Testis (tissue), 3 donors: Measurements from ENCODE around the gene HAX1. TPM values are rescaled to one million over a fixed set of nuclear protein-coding genes. Genes with fewer than 3 reads are reported as not detected.

ENCODE experiments used
- DNase-seq: peaks from one replicate; pipeline ENCODE4 v3.0.0-alpha.2; 2019
- H3K27ac ChIP-seq, 2 donors: fragments of 200-600 bp; sonication (generic); one replicate each; pipeline ENCODE4 v1.5.1; 2019
- H3K27me3 ChIP-seq: fragments of 200-600 bp; sonication (generic); one replicate; pipeline ENCODE4 v1.5.1; 2019
- H3K36me3 ChIP-seq: fragments of 200-600 bp; sonication (generic); one replicate; pipeline ENCODE4 v1.5.1; 2017; ENCODE audit warnings: low read depth; ENCODE audit errors: missing control alignments
- H3K4me1 ChIP-seq: fragments of 200-600 bp; sonication (generic); one replicate; pipeline ENCODE4 v1.5.1; 2019
- H3K4me3 ChIP-seq, 2 donors: fragments of 200-600 bp; sonication (generic); one replicate each; pipeline ENCODE4 v1.5.1; 2017 to 2019
- H3K9me3 ChIP-seq: fragments of 200-600 bp; sonication (generic); one replicate; pipeline ENCODE4 v1.5.1; 2017
- POLR2A ChIP-seq: fragments of 450-650 bp; IDR thresholded peaks from one replicate; pipeline ENCODE4 v1.6.1; 2017; ENCODE audit warnings: antibody characterized with exemption, mild to moderate bottlenecking, moderate library complexity
- whole genome bisulfite sequencing, 2 donors: methylation state at CpG; one replicate each; pipeline ENCODE4 v1.1.5; 2018; 5-methylcytosine and 5-hydroxymethylcytosine counted together
- intact Hi-C: fragments of 100-400 bp; cut with DNase I; formaldehyde crosslinking; loops from one replicate; pipeline ENCODE4 v1.15.1; 2023; ENCODE audit warnings: low total_unique reads
- polyA plus RNA-seq: library from polyadenylated mRNA; stranded (reverse); fragments of 350-450 nt; fragmentation: Illumina TruSeq; extraction: RNeasy Lipid Tissue Mini Kit (QIAGEN cat#74804); gene quantifications from one replicate; pipeline ENCODE4 v1.2.3, GENCODE V29; 2014; ENCODE audit warnings: low read depth, low replicate concordance; ENCODE audit not compliant: insufficient read depth
- total RNA-seq, 2 donors: library from RNA; depleted of rRNA; stranded (reverse); fragments of >200 nt; gene quantifications; one replicate each; pipeline ENCODE4 v1.2.3, GENCODE V29; 2016
- TF ChIP-seq, protein P1 (sequence below), 3 experiments: fragments of 450-650 bp in 2 of 3; fragments of 200-600 bp in 1 of 3; sonication (generic) in 1 of 3; IDR thresholded peaks; one replicate each; pipeline ENCODE4 v1.5.1; 2016 to 2019; ENCODE audit warnings: antibody characterized with exemption in 3 of 3, mild to moderate bottlenecking in 2 of 3, moderate library complexity in 1 of 3

Gene HAX1
- total and polyA plus RNA-seq, 3 donors from 2014 or later, result 92.7 to 192 (median 98.9) TPM

DNA sequence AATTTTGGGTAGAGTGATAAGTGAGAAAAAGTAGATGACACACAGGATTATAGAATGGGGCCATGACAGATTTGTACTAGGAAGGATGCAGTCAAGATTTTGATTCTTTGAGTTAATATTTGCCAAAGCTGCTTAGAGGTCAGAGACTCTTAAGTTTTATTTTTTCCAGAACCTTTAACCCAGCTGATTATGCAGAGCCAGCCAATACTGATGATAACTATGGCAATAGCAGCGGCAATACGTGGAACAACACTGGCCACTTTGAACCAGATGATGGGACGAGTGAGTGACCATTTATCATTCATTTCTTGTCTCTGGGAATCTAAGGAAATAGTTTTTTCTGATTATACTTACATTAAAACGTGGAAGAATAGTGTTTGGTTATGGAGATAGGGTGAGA lies 35.6 kb upstream of the HAX1 start:
- Histone ChIP-seq H3K4me3 (no peak overlapping the region), H3K27me3 (no peaks in the 10 kb centered on the region), H3K9me3 (no peaks in the 10 kb centered on the region), H3K27ac (no peak overlapping the region), H3K36me3 (no peaks in the 10 kb centered on the region), H3K4me1 (no peaks in the 10 kb centered on the region)
- intact Hi-C loops, result no loop called here
- no peak for DNase-seq
- WGBS, 2 donors, result 88 to 91% methylated on average over 4 of the region's 4 CpGs
- no peak for TF ChIP-seq POLR2A

DNA sequence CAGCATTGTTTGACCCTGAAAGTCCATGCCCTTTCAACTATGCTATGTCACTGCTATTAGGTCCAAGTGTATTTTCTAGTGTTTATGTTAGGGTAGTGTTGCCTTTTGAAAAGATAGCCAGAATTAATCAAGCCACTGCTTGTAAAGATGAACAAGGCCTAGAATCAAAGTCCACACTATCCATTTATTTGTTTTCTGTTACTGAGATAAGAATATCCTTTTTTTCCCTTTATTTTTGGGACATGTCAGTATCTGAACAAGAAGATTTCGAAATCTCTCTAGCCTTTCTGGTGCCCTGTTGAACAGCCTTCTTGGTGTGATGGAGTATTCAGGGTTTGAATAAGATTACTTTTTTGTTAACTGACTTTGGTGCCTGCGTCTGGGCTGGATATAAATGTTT lies 35.0 kb upstream of the HAX1 start:
- intact Hi-C loops, result no loop called here
- TF ChIP-seq, protein P1, sequence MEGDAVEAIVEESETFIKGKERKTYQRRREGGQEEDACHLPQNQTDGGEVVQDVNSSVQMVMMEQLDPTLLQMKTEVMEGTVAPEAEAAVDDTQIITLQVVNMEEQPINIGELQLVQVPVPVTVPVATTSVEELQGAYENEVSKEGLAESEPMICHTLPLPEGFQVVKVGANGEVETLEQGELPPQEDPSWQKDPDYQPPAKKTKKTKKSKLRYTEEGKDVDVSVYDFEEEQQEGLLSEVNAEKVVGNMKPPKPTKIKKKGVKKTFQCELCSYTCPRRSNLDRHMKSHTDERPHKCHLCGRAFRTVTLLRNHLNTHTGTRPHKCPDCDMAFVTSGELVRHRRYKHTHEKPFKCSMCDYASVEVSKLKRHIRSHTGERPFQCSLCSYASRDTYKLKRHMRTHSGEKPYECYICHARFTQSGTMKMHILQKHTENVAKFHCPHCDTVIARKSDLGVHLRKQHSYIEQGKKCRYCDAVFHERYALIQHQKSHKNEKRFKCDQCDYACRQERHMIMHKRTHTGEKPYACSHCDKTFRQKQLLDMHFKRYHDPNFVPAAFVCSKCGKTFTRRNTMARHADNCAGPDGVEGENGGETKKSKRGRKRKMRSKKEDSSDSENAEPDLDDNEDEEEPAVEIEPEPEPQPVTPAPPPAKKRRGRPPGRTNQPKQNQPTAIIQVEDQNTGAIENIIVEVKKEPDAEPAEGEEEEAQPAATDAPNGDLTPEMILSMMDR (IDR thresholded peaks at IDR 0.05), result no peak
- no peak for TF ChIP-seq POLR2A
- Histone ChIP-seq H3K4me1 (no peaks in the 10 kb centered on the region), H3K9me3 (no peaks in the 10 kb centered on the region), H3K27ac (no peak overlapping the region), H3K4me3 (no peak overlapping the region), H3K27me3 (no peaks in the 10 kb centered on the region), H3K36me3 (no peaks in the 10 kb centered on the region)
- WGBS, 2 donors, result 85 to 88% methylated on average over 2 of the region's 2 CpGs
- DNase-seq, result no peak

DNA sequence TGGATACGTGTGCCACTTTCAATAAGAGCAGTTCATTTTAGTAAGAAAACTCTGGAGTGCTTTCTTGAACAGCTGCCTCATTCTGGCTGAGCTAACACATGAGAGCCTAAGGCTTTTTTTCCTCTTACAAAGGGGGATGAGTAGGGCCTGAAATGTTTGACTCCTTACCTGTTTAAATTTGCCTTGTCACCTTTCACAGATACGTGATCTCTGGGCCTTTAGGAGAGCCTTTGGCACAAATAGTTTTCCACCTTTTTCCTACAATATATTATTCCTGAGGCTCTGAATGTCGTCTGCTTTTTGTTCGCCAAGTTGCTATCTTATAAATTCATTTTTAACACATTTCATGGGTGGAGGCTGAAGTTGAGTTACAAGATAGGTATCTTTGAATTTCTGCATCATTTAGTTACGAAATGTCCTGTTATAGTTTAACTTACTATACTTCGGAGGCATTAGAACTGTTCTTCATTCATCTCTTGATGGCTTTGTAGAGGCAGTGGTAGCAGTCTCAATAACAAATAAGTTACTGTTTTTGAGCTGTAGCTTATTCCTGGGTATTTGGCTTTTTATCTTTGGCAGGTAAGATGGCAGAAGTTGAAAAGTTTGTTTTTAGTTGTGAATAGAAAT lies 34.4 kb upstream of the HAX1 start:
- WGBS, 2 donors, result 86 to 94% methylated on average over 6 of the region's 6 CpGs

DNA sequence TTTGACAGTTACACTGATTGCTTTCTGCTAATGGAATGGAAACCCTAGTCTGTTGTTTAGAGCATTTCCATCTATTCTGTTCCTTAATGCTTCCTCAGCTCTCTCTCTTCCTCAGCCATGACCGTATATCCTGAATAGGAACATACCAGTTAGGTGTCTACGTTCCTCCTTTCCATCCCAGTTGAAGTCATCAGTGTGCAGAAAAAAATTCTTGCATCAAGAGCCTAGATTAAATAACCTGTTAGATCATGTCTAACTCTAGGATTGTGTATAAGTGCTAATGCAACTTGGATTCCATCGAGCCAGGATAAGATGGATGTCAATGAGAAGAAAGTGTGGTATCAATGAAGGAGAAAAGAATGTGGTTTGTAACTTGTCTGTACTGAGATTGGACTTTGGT lies 32.9 kb upstream of the HAX1 start:
- Histone ChIP-seq H3K27ac (no peak overlapping the region), H3K4me1 (no peaks in the 10 kb centered on the region), H3K4me3 (no peak overlapping the region), H3K9me3 (no peaks in the 10 kb centered on the region), H3K36me3 (no peaks in the 10 kb centered on the region), H3K27me3 (no peaks in the 10 kb centered on the region)
- DNase-seq, result no peak
- intact Hi-C loops, result no loop called here
- 90 to 92% methylated on average over 3 of the region's 3 CpGs for WGBS, 2 donors
- no peak for TF ChIP-seq POLR2A
- TF ChIP-seq, protein P1 (IDR thresholded peaks at IDR 0.05), result no peak

More for the DNA sequence above, 34.4 kb upstream of the HAX1 start:
- Histone ChIP-seq H3K4me1 (no peaks in the 10 kb centered on the region), H3K36me3 (no peaks in the 10 kb centered on the region), H3K4me3 (no peak overlapping the region), H3K27ac (no peak overlapping the region), H3K27me3 (no peaks in the 10 kb centered on the region), H3K9me3 (no peaks in the 10 kb centered on the region)
- no peak for DNase-seq
- TF ChIP-seq, protein P1 (IDR thresholded peaks at IDR 0.05), result no peak
- TF ChIP-seq POLR2A, result no peak
- intact Hi-C loops, result no loop called here

DNA sequence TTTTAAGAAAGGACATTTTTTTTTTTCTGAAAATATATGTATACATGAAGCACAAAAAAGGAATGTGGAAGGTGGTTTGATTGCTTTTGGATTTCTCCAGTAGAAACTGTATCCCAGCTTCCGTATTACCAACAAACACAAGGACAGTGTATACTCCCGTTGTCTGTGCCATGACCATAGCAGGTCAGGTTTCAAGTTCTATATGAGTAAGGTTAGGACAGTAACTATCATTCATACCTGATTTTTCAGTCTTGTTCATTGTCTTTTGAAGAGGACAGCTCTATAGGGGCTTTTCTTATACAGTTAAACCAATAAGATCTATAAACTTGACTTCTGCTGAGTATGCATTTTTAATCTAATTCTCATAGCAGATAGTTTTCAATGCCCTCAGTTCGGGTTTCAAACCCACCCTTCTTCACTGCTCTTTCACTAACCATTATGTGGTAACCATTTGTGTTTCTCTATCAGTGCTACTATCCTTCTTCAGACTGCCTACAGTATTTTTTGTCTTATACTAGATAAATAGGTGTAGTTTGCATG lies 32.1 kb upstream of the HAX1 start:
- DNase-seq, result no peak
- intact Hi-C loops, result no loop called here
- Histone ChIP-seq H3K4me1 (no peaks in the 10 kb centered on the region), H3K9me3 (no peaks in the 10 kb centered on the region), H3K27ac (no peak overlapping the region), H3K27me3 (no peaks in the 10 kb centered on the region), H3K36me3 (no peaks in the 10 kb centered on the region), H3K4me3 (no peak overlapping the region)
- TF ChIP-seq, protein P1 (IDR thresholded peaks at IDR 0.05), result no peak
- WGBS, 2 donors, result 87 to 89% methylated on average over 3 of the region's 3 CpGs
